RWPE1 (cell line): ENCODE measurements around the gene CBX7.

Source experiments
- CTCF ChIA-PET: fragments of 350-600 bp; sonication (Branson Sonifier 250); formaldehyde crosslinking; extraction: SDS; loops from one replicate; lab custom pipeline; 2021; lab: Yijun Ruan, JAX
- POLR2A ChIA-PET: fragments of 400-600 bp; formaldehyde crosslinking; extraction: SDS; loops from one replicate; lab custom pipeline; 2020; ENCODE audit warnings: antibody characterized with exemption; ENCODE audit not compliant: low non-redundant PET; lab: Yijun Ruan, JAX
- DNase-seq: peaks from one replicate; pipeline ENCODE4 v3.0.0; 2012; ENCODE audit warnings: low spot score
- H3K27ac ChIP-seq: fragments of 450-650 bp; 2 replicates; pipeline ENCODE4 v1.5.1; 2017
- TF ChIP-seq, protein P1 (sequence below): fragments of 450-650 bp; conservative IDR thresholded peaks from 2 replicates; pipeline ENCODE4 v1.5.1; 2017; ENCODE audit warnings: low read depth, mild to moderate bottlenecking

CBX7 gene

DNA sequence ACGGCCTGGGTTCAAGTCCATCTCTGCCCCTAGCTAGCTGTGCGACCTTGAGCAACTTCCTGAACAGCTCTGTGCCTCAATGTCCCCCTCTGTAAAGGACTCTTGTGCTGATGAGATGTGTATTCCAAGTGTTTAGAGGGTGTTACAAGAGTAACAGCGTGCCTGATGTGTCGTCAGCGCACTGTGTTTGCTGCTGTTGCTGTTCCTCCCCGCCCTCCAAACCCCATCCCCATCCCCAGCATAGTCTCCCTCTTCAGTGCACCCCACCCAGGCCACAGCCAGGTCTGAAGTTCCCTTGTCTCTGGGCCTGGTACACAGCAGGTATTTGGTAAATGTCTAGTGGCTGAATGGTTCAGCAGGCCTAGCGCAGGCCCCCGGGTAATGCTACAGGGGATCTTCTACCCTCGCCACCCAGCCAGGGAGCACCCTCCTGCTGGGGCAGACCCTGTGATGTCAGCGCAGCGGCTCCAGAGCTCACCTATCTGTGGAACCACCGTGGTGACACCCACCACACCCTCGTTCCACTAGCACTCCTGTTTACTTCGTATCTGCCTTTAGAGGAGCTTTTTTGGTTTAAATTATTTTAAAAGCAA is 10.3 kb downstream of the CBX7 start:
- ChIA-PET POLR2A (no interaction called here), CTCF (no interaction called here)
- DNase-seq = no peak
- TF ChIP-seq, protein P1, sequence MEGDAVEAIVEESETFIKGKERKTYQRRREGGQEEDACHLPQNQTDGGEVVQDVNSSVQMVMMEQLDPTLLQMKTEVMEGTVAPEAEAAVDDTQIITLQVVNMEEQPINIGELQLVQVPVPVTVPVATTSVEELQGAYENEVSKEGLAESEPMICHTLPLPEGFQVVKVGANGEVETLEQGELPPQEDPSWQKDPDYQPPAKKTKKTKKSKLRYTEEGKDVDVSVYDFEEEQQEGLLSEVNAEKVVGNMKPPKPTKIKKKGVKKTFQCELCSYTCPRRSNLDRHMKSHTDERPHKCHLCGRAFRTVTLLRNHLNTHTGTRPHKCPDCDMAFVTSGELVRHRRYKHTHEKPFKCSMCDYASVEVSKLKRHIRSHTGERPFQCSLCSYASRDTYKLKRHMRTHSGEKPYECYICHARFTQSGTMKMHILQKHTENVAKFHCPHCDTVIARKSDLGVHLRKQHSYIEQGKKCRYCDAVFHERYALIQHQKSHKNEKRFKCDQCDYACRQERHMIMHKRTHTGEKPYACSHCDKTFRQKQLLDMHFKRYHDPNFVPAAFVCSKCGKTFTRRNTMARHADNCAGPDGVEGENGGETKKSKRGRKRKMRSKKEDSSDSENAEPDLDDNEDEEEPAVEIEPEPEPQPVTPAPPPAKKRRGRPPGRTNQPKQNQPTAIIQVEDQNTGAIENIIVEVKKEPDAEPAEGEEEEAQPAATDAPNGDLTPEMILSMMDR = no peak
- H3K27ac ChIP-seq = no peak overlapping the region; the same call in 1 of the 2 replicates

DNA sequence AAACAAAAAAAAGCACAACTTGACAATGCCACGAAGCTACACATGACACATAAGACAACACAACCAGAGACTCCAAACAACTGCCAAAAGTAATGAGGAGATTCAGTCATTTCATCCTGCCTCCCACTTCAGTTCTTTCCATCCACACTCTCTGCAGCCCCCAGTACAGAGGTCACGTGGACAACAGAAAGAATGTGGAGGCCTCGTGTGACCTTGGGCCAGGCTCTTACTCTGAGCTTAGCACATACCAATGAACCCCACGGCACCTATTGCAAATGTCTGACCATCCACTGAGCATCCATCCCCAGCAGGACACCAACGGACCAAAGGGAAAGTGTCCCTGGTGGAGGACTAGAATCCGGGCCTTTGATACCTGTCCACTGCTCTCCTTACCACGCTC is 12.5 kb downstream of the CBX7 start:
- H3K27ac ChIP-seq = no peak overlapping the region
- DNase-seq = no peak
- ChIA-PET POLR2A (no interaction called here), CTCF (no interaction called here)
- TF ChIP-seq, protein P1 = no peak

DNA sequence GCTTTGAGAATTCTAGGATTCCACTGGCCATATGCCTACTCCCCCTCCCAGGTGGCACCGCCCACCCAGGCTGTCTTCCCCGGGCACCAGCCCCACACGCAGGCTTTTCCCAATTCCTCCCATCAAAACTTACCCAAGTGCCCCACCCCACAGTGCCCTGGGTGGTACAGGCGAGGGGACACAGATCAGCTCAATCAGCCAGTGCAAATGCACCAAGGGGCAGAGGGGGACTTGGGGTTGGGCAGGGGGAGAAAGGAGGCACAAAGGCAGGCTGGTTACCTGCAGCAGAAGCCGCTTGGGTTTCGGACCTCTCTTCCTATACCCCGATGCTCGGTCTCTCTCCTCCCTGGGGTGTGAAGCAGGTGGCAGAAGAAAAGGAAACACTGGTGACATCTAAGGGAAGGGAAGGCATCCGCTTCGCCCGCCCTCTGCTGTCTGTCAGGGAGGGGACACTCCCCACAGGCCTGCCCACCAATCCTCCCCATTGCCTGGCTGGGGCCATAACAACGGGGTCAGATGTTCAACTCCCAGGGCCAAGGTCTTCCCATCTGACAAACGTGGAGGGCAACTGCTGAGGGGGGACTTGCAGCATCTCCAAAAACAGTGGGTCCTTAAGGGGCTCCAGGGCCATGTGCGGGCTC is 14.0 kb downstream of the CBX7 start:
- H3K27ac ChIP-seq = no peak overlapping the region
- TF ChIP-seq, protein P1 = no peak
- DNase-seq = no peak
- ChIA-PET CTCF (interaction anchor here (0.5 kb wide), 1 partner anchor 474 kb away, joined by 7 read pairs; no protein-coding TSS in a partner anchor), POLR2A (no interaction called here)

DNA sequence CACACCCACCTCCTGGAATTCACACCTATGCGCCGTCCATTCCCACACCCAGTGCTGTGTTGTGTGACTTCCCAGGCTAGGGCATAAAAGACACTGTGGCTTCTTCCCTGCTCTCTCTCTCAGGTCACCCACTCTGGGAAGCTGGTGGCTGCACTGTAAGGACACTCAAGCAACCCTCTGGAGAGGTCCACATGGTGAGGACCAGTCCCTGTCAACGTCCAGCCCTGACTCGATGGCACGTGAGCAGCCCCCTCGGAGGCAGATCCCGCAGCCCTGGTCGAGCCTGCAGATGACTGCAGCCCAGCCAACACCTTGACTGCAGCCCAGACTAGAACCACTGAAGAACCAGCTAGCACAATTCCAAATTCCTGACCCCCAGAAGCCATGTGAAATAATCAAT is 16.2 kb downstream of the CBX7 start:
- DNase-seq = no peak
- POLR2A ChIA-PET = interaction anchor here (0.6 to 0.7 kb wide), 2 partner anchors 42 to 417 kb away, joined by 3 to 5 read pairs; no protein-coding TSS in a partner anchor
- CTCF ChIA-PET = no interaction called here
- TF ChIP-seq, protein P1 = no peak
- H3K27ac ChIP-seq = no peak overlapping the region

DNA sequence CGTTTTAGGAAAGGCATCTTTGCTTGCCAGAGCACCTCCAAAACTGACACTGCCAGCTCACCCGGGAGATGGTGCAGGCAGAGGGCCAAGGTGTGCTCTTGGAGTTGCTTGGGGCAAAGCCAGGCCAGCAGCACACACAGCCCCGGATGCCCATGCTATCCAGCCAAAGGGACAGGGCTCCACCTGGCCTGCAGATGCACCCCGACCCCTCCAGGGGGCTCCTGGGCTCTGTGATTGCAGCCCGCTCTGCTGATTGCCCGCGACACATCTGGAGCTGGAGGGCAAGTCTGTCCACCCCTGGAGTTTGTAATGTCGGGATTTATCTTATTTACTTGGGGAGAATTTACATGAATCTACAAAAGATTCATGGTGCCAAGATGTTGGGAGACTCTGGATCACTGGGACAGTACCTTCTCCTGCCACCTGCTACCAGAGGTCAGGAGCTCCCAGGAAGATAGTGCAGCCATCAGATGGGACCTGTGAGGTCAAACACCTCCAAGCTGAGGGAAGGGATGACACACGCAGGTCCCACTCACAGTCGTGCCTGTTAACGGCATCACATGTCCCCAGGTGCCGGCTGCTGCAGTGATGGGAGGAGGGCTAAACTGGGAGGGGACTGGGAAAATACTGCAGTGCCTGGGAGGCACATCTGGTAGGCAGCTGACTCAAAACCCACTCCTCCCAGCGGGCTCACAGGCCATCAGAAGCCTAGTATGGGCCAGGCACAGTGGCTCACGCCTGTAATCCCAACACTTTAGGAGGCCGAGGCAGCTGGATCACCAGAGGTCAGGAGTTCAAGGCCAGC is 17.2 kb downstream of the CBX7 start:
- TF ChIP-seq, protein P1 = peak; percentile 76
- ChIA-PET POLR2A (interaction anchor here (0.6 to 0.7 kb wide), 2 partner anchors 41 to 416 kb away, joined by 3 to 5 read pairs; no protein-coding TSS in a partner anchor), CTCF (interaction anchor here (0.7 kb wide), 1 partner anchor 265 kb away, joined by 3 read pairs; no protein-coding TSS in a partner anchor)
- H3K27ac ChIP-seq = peak overlapping the region; percentile 77
- no peak for DNase-seq

DNA sequence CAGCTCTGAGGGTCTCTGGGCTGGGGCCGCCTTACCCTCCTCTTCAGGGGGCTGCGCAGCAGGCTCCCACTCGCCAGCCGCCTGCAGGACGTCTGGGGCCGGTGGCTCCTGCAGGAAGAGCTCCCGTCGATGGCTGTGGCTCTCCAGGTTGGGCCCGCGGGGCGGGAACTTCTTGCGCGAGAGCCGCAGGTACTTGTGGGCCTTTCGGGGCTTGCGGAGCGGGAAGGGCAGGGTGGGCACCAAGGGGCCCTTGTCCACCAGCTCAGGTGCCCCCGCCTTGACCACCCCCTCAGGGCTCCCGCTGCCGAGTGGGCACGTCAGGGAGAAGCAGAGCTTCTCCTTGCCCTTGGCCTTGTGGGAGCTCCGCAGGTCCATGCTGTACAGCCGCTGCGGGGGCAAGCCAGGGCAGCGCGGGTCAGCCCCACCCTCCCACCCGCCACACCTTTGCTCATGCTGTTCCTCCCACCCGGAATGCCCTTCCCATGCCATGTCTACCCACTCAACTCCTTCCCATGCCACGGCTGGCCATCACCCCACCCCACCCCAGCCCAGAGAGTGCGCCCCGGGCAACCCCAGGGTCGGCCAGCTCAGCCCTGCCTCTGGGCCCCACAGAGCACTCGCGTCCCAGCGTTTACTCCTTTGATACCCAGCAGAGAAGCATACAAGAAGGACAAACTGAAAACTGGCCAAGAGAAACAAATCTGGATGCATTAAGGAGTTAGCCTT is 18.0 kb downstream of the CBX7 start:
- TF ChIP-seq, protein P1 = no peak
- DNase-seq = no peak
- H3K27ac ChIP-seq = peak overlapping the region; percentile 77
- CTCF ChIA-PET = no interaction called here
- POLR2A ChIA-PET = no interaction called here
